ENCODE results near the gene LYPD6B. TPM values are rescaled to one million over a fixed set of nuclear protein-coding genes. Genes with fewer than 3 reads are reported as not detected.

LYPD6B gene
- total and polyA plus RNA-seq, 2 experiments from 2014 or later, result 1.7 to 3.6 TPM

GRCh38 chr2:149001496-149001895, 37.0 kb upstream of the LYPD6B start:
- Histone ChIP-seq H3K9me2 (ENCODE audit: insufficient read depth) (no peaks in the 10 kb centered on the region), H3K27me3 (ENCODE audit: insufficient read depth) (no peaks in the 10 kb centered on the region), H4K20me1 (replicated peaks; ENCODE audit: insufficient read depth) (no peaks in the 10 kb centered on the region; the same call in 1 of the 2 replicates), H2AFZ (no peak overlapping the region), H3K36me3 (ENCODE audit: insufficient read depth) (peaks cover 8% of the 10 kb centered on the region), H3K27ac (ENCODE audit: low read depth) (no peak overlapping the region), H3K4me3 (no peak overlapping the region), H3F3A (replicated peaks; ENCODE audit: low read depth) (no peaks in the 10 kb centered on the region), H3K79me2 (replicated peaks; ENCODE audit: insufficient read depth) (no peaks in the 10 kb centered on the region), H3K4me1 (ENCODE audit: insufficient read depth) (peaks cover 30% of the 10 kb centered on the region), H3K4me2 (no peak overlapping the region)
- DNase-seq (ENCODE audit: low spot score) (no peak), ATAC-seq (no peak)
- H3K36me3 Mint-ChIP-seq (ENCODE audit: low read depth), result peaks cover 70% of the 10 kb centered on the region
- no peak overlapping the region for H3K4me3 Mint-ChIP-seq
- no peak for TF ChIP-seq STAT1 (IDR thresholded peaks at IDR 0.05; ENCODE audit: unreplicated experiment)
- TF ChIP-seq EZH2 (IDR thresholded peaks at IDR 0.05; ENCODE audit: low read depth, unreplicated experiment), result no peak
- no peak for TF ChIP-seq REST (IDR thresholded peaks at IDR 0.05; ENCODE audit: unreplicated experiment)
- TF ChIP-seq CTCF (conservative IDR thresholded peaks at IDR 0.05; ENCODE audit: low read depth in 2 of 2), result no peak
- TF ChIP-seq ZNF114 (CRISPR knock-in tag; IDR thresholded peaks at IDR 0.05), result no peak
- TF ChIP-seq JUNB (IDR thresholded peaks at IDR 0.05; ENCODE audit: unreplicated experiment), result no peak
- TF ChIP-seq ZNF462 (CRISPR knock-in tag; IDR thresholded peaks at IDR 0.05), result no peak
- TF ChIP-seq ZNF331 (CRISPR knock-in tag; IDR thresholded peaks at IDR 0.05; ENCODE audit: low read depth), result no peak
- no peak for TF ChIP-seq NANOG (IDR thresholded peaks at IDR 0.05; ENCODE audit: borderline replicate concordance)
- peaks cover 60% of the 10 kb centered on the region for H3K4me1 Mint-ChIP-seq
- peaks cover 7% of the 10 kb centered on the region for H3K27me3 Mint-ChIP-seq (ENCODE audit: insufficient read depth, low read depth, poor library complexity)
- H3K9me3 Mint-ChIP-seq, result peaks cover 24% of the 10 kb centered on the region
- H3K27ac Mint-ChIP-seq, result no peak overlapping the region
